ENCODE measurements around the gene TAS1R3. TPM values are rescaled to one million over a fixed set of nuclear protein-coding genes. Genes with fewer than 3 reads are reported as not detected.

TAS1R3 gene
- total and polyA plus RNA-seq, 10 of the 15 experiments (the other 5 are each of a cell fraction or from before 2014, with no cell fraction given) = 0.04 to 0.51 (median 0.08) TPM; not detected in 3

GRCh38 chr1:1376551-1377226 lies 45.6 kb downstream of the TAS1R3 start:
- Histone ChIP-seq H3K4me1 (ENCODE audit: control insufficient read depth, insufficient read depth, low read length) (peaks cover 18% of the 10 kb centered on the region), H3K79me2 (ENCODE audit: control insufficient read depth, insufficient read depth, low read length) (peaks cover 30% of the 10 kb centered on the region), H4K20me1 (ENCODE audit: control insufficient read depth, insufficient read depth) (no peaks in the 10 kb centered on the region), H3K4me3 (no peak overlapping the region), H3K9ac (ENCODE audit: control insufficient read depth, insufficient read depth, low read length) (no peak overlapping the region), H2AFZ (ENCODE audit: control insufficient read depth, low read depth, low read length) (no peak overlapping the region), H3K36me3 (ENCODE audit: control insufficient read depth in 2 of 2, insufficient read depth in 2 of 2, low read length in 1 of 2) (peaks cover 0 to 9% of the 10 kb centered on the region in 2 experiments; a peak in 3 of 4 replicates), H3K27ac (ENCODE audit: control insufficient read depth, insufficient read depth) (no peak overlapping the region), H3K4me2 (ENCODE audit: control insufficient read depth, insufficient read depth) (peak overlapping the region; percentile 90; the same call in 1 of the 2 replicates), H3K27me3 (replicated peaks in 1 of 2; ENCODE audit: control insufficient read depth in 2 of 2, insufficient read depth in 2 of 2, low read length in 1 of 2) (no peaks in the 10 kb centered on the region), H3K9me3 (replicated peaks; ENCODE audit: control insufficient read depth, insufficient read depth, low read length) (no peaks in the 10 kb centered on the region)
- ChIA-PET CTCF (interaction anchor here (0.7 to 1.5 kb wide), 3 partner anchors 11 to 60 kb away, joined by 3 to 5 read pairs (median 3); no protein-coding TSS in a partner anchor), RAD21 (ENCODE audit: unreplicated experiment) (interaction anchor here (0.6 kb wide), 1 partner anchor 528 kb away, joined by 3 read pairs; no protein-coding TSS in a partner anchor), POLR2A (interaction anchor here (0.9 kb wide), 1 partner anchor 22 kb away, joined by 3 read pairs; the partner anchor contains the start of gene CCNL2), SMC1A (ENCODE audit: uncharacterized antibody, unreplicated experiment) (no interaction called here)
- BruUV-seq (replicated peaks) = no TSS peak
- in situ Hi-C loops (cut with MboI) = no loop called here
- DNase-seq (ENCODE audit: low read depth, low spot score) (no peak), FAIRE-seq (peak; percentile 13), ATAC-seq (no peak)
- intact Hi-C loops (cut with micrococcal nuclease; ENCODE audit: unreplicated experiment) = loop anchor here (10.0 kb wide), 1 partner anchor 128 kb away; no protein-coding TSS in a partner anchor
- 92% methylated on average over 10 of the region's 10 CpGs for WGBS (ENCODE audit: insufficient coverage, insufficient replicate concordance, low lambda C conversion rate, missing lambda C conversion rate)
- no peak for TF ChIP-seq CEBPB (IDR thresholded peaks at IDR 0.05; ENCODE audit: borderline replicate concordance in 1 of 2, low read depth in 2 of 2, low read length in 2 of 2)
- no peak for TF ChIP-seq SP1 (IDR thresholded peaks at IDR 0.05; ENCODE audit: low read depth, low read length)
- no peak for TF ChIP-seq MLLT1 (IDR thresholded peaks at IDR 0.05)
- TF ChIP-seq SIX5 (IDR thresholded peaks at IDR 0.05; ENCODE audit: low read depth, low read length, severe bottlenecking) = no peak
- no peak for TF ChIP-seq HSF1 (IDR thresholded peaks at IDR 0.05; ENCODE audit: low read depth, low read length)
- no peak for TF ChIP-seq ZBTB33 (IDR thresholded peaks at IDR 0.05)
- TF ChIP-seq CHD2 (IDR thresholded peaks at IDR 0.05; ENCODE audit: borderline replicate concordance, low read depth, low read length) = no peak
- TF ChIP-seq ELK1 (IDR thresholded peaks at IDR 0.05; ENCODE audit: low read depth, low read length) = no peak
- TF ChIP-seq GABPA (IDR thresholded peaks at IDR 0.05; ENCODE audit: low read depth) = no peak
- no peak for TF ChIP-seq SMC3 (IDR thresholded peaks at IDR 0.05; ENCODE audit: borderline replicate concordance, low read length)
- TF ChIP-seq E2F8 (IDR thresholded peaks at IDR 0.05; ENCODE audit: low read depth, partially characterized antibody) = no peak
- no peak for TF ChIP-seq FOXK2 (IDR thresholded peaks at IDR 0.05)
- no peak for TF ChIP-seq NRF1 (conservative IDR thresholded peaks at IDR 0.05; ENCODE audit: low read depth, low read length)
- no peak for TF ChIP-seq RCOR1 (conservative IDR thresholded peaks at IDR 0.05; ENCODE audit: low read depth, low read length)

Data from GM12878 (cell line).